Stomach (tissue), 9 donors: ENCODE measurements around the gene ZNF576. TPM values are rescaled to one million over a fixed set of nuclear protein-coding genes. Genes with fewer than 3 reads are reported as not detected.
A peak's percentile ranks its signal among the peaks of the same experiment; 100 is the strongest.
"Not testable (repeated sequence)": the region's sequence is repeated elsewhere in the genome, so short reads cannot be mapped to it uniquely, and the experiment has no call there.

Experiments used
- DNase-seq, 2 donors: peaks; one replicate each; pipeline versions ENCODE4 v3.0.0 to v3.0.0-alpha.2; 2013 to 2019
- H3K27ac ChIP-seq, 5 donors: fragments of 200-600 bp in 4 of 5; sonication (generic) in 4 of 5; one replicate each; pipeline ENCODE4 v1.5.1; 2013 to 2019; ENCODE audit warnings: mild to moderate bottlenecking in 1 of 5, moderate library complexity in 1 of 5
- H3K27me3 ChIP-seq, 3 donors: fragments of 200-600 bp; sonication (generic); one replicate each; pipeline ENCODE4 v1.5.1; 2017 to 2019; ENCODE audit warnings: mixed run types in 1 of 3
- H3K36me3 ChIP-seq, 4 donors: fragments of 200-600 bp; sonication (generic); 1 replicate in 3 of 4; 2 replicates in 1 of 4; pipeline ENCODE4 v1.5.1; 2016 to 2019
- H3K4me1 ChIP-seq, 4 donors: fragments of 200-600 bp; sonication (generic); one replicate each; pipeline ENCODE4 v1.5.1; 2016 to 2019
- H3K4me3 ChIP-seq, 4 donors: fragments of 200-600 bp; sonication (generic) in 3 of 4; one replicate each; pipeline ENCODE4 v1.5.1; 2016 to 2019; ENCODE audit warnings: mild to moderate bottlenecking in 1 of 4
- H3K9me3 ChIP-seq, 4 donors: fragments of 200-600 bp; sonication (generic); one replicate each; pipeline ENCODE4 v1.5.1; 2016 to 2019
- EP300 ChIP-seq: sonication (generic); formaldehyde crosslinking; IDR thresholded peaks from one replicate; pipeline ENCODE4 v1.6.1; 2017; ENCODE audit warnings: antibody characterized with exemption
- POLR2A ChIP-seq, 4 donors: fragments of 450-650 bp; IDR thresholded peaks; one replicate each; pipeline ENCODE4 v1.6.1; 2016; ENCODE audit warnings: antibody characterized with exemption in 4 of 4, control low read depth in 2 of 4, mild to moderate bottlenecking in 1 of 4, moderate library complexity in 1 of 4
- POLR2AphosphoS5 ChIP-seq, 3 donors: sonication (generic); formaldehyde crosslinking; IDR thresholded peaks; one replicate each; pipeline ENCODE4 v1.6.1; 2016; ENCODE audit warnings: antibody characterized with exemption in 3 of 3
- WGBS, 5 donors: extraction: QIAGEN DNeasy Blood & Tissue Kit in 3 of 5; methylation state at CpG; one replicate each; pipeline versions ENCODE4 v1.1.5 to v1.1.7; 2013 to 2018; 5-methylcytosine and 5-hydroxymethylcytosine counted together
- intact Hi-C: fragments of 100-400 bp; cut with DNase I; formaldehyde crosslinking; loops from one replicate; pipeline ENCODE4 v1.15.1; 2023; ENCODE audit warnings: low total_unique reads
- polyA plus RNA-seq, 3 donors: library from polyadenylated mRNA; stranded (reverse); fragments of 200-250 nt; gene quantifications; one replicate each; pipeline ENCODE4 v1.2.3, GENCODE V29; 2013
- total RNA-seq, 5 donors: library from RNA; depleted of rRNA; stranded (reverse); fragments of >200 nt; gene quantifications; one replicate each; pipeline versions ENCODE4 v1.1.0 to v1.2.3, GENCODE V29; 2014 to 2016
- TF ChIP-seq, protein P1 (sequence below), 7 experiments: fragments of 450-650 bp in 4 of 7; fragments of 200-600 bp in 3 of 7; sonication (generic) in 3 of 7; IDR thresholded peaks; one replicate each; pipeline ENCODE4 v1.5.1; 2016 to 2019; ENCODE audit warnings: antibody characterized with exemption in 7 of 7, control low read depth in 2 of 7, mild to moderate bottlenecking in 1 of 7
- donor health status: healthy with polysubstance abuse.
- donor health status: Bipolar disorder and iron deficiency.
- donor health status: healthy.

Gene ZNF576
- total and polyA plus RNA-seq, 8 donors, result 4.2 to 21.6 (median 15.6) TPM; not detected in 1

DNA sequence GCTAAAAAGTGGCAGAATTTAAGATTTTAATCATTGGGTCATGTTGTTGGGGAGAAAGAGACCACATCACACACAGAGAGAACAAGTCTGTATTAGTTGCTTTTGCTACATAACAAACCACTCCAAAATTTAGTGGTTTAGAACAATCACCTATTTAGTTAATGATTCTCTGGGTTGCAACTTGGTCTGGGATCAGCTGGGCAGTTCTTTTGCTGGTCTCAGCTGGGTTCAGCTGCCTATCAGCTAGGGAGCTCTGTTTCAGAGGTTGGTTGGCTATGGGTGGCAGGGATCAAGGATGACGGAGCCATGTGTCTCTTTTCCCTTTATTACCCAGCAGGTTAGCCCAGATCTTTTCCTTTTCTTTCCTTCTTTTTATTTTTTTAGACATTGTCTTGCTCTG is 11.9 kb upstream of the ZNF576 start:
- DNase-seq, result no peak
- H3K36me3 ChIP-seq, result peaks cover 0 to 24% (median 20%) of the 10 kb centered on the region in 4 donors
- TF ChIP-seq POLR2AphosphoS5 (IDR thresholded peaks at IDR 0.05), result no peak
- no peak for TF ChIP-seq POLR2A (IDR thresholded peaks at IDR 0.05)
- TF ChIP-seq, protein P1, sequence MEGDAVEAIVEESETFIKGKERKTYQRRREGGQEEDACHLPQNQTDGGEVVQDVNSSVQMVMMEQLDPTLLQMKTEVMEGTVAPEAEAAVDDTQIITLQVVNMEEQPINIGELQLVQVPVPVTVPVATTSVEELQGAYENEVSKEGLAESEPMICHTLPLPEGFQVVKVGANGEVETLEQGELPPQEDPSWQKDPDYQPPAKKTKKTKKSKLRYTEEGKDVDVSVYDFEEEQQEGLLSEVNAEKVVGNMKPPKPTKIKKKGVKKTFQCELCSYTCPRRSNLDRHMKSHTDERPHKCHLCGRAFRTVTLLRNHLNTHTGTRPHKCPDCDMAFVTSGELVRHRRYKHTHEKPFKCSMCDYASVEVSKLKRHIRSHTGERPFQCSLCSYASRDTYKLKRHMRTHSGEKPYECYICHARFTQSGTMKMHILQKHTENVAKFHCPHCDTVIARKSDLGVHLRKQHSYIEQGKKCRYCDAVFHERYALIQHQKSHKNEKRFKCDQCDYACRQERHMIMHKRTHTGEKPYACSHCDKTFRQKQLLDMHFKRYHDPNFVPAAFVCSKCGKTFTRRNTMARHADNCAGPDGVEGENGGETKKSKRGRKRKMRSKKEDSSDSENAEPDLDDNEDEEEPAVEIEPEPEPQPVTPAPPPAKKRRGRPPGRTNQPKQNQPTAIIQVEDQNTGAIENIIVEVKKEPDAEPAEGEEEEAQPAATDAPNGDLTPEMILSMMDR (IDR thresholded peaks at IDR 0.05), result no peak
- no peak for TF ChIP-seq EP300
- H3K27ac ChIP-seq, result peak overlapping the region in 3 of 5 donors; percentile 7 to 32 (median 18)
- H3K4me3 ChIP-seq, result no peak overlapping the region
- peaks cover 7 to 29% (median 18%) of the 10 kb centered on the region in 4 donors for H3K4me1 ChIP-seq
- H3K27me3 ChIP-seq, result no peaks in the 10 kb centered on the region
- WGBS, 5 donors, result 88 to 97% (median 93%) methylated on average over 1 of the region's 1 CpG
- intact Hi-C loops, result no loop called here
- H3K9me3 ChIP-seq, result no peaks in the 10 kb centered on the region

GRCh38 chr19:43586346-43586745 is 10.0 kb upstream of the ZNF576 start:
- peaks cover under 1 to 19% (median 8%) of the 10 kb centered on the region in 4 donors for H3K4me1 ChIP-seq

DNA sequence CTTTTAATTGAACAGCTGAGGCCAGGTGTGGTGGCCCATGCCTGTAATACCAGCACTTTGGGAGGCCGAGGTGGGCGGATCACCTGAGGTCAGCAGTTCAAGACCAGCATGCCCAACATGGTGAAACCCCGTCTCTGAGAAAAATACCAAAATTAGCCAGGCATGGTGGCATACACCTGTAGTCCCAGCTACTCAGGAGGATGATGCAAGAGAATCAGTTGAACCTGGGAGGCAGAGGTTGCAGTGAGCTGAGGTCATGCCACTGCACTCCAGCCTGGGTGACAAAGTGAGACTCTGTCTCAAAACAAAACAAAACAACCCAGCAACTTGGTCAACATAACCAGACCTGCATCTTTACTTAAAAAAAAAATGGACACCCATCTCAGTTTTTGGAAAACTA is 9.4 kb upstream of the ZNF576 start:
- peaks cover 0 to 49% (median 43%) of the 10 kb centered on the region in 4 donors for H3K36me3 ChIP-seq
- H3K9me3 ChIP-seq, H3K4me3 ChIP-seq, DNase-seq, H3K27me3 ChIP-seq, H3K27ac ChIP-seq, intact Hi-C loops: not testable (repeated sequence)
- H3K4me1 ChIP-seq, result peaks cover 0 to 12% (median 4%) of the 10 kb centered on the region in 4 donors
- WGBS, 5 donors, result 94 to 99% (median 96%) methylated on average over 3 of the region's 3 CpGs

More at GRCh38 chr19:43586346-43586745, 10.0 kb upstream of the ZNF576 start:
- WGBS, 5 donors, result 56 to 96% (median 90%) methylated on average over 2 of the region's 2 CpGs
- Histone ChIP-seq H3K36me3 (peaks cover 0 to 43% (median 37%) of the 10 kb centered on the region in 4 donors), H3K4me3 (no peak overlapping the region), H3K27me3 (no peaks in the 10 kb centered on the region), H3K9me3 (no peaks in the 10 kb centered on the region), H3K27ac (no peak overlapping the region)
- no peak for TF ChIP-seq POLR2AphosphoS5 (IDR thresholded peaks at IDR 0.05)
- no peak for TF ChIP-seq EP300
- TF ChIP-seq POLR2A (IDR thresholded peaks at IDR 0.05), result no peak
- TF ChIP-seq, protein P1 (IDR thresholded peaks at IDR 0.05), result no peak
- intact Hi-C loops, result no loop called here
- DNase-seq, result no peak

DNA sequence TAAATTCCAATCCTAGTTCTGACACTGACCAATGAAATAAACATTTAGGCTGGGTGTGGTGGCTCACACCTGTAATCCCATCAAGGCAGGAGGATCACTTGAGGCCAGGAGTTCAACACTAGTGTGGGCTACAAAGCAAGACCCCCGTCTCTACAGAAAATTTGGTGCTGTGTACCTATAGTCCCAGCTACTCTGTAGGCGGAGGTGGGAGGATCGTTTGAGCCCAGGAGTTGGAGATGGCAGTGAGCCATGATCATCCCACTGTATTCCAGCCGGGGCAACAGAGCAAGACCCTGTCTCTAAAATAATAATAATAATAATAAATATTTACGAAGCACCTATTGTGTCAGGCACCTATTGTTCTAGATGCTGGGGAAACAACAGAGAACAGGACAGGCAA is 7.1 kb upstream of the ZNF576 start:
- 78 to 94% (median 87%) methylated on average over 5 of the region's 5 CpGs for WGBS, 5 donors
- Histone ChIP-seq H3K36me3 (peaks cover 20 to 72% (median 62%) of the 10 kb centered on the region in 4 donors), H3K27me3 (no peaks in the 10 kb centered on the region), H3K4me1 (peaks cover 10 to 30% (median 18%) of the 10 kb centered on the region in 4 donors), H3K27ac (no peak overlapping the region), H3K9me3 (no peaks in the 10 kb centered on the region), H3K4me3 (no peak overlapping the region)
- no peak for DNase-seq
- intact Hi-C loops, result no loop called here
- no peak for TF ChIP-seq EP300
- TF ChIP-seq POLR2A (IDR thresholded peaks at IDR 0.05), result no peak
- TF ChIP-seq POLR2AphosphoS5 (IDR thresholded peaks at IDR 0.05), result no peak
- TF ChIP-seq, protein P1 (IDR thresholded peaks at IDR 0.05), result no peak

DNA sequence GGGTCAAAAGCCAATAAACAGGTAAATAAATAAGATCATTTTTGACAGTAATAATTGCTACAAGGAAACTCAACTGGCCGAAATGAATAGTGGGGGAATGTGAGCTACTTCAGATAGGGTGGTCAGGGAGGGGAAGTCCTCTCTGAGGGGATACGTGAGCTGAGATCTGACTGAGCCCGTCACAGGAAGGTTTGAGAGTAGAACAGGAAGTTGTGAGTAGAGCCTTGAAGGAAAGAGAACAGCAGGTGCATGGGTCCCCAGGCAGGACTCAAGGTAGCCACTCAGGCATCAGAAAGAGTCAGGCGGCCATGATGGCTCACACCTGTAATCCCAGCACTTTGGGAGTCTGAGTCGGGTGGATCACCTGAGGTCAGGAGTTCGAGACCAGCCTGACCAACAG is 6.7 kb upstream of the ZNF576 start:
- WGBS, 5 donors, result 77 to 83% (median 79%) methylated on average over 6 of the region's 6 CpGs
- H3K4me3 ChIP-seq, result no peak overlapping the region
- no peak overlapping the region for H3K27ac ChIP-seq
- TF ChIP-seq POLR2AphosphoS5 (IDR thresholded peaks at IDR 0.05) (no peak), EP300 (no peak), POLR2A (IDR thresholded peaks at IDR 0.05) (no peak)
- TF ChIP-seq, protein P1 (IDR thresholded peaks at IDR 0.05), result no peak
- H3K27me3 ChIP-seq, result no peaks in the 10 kb centered on the region
- H3K9me3 ChIP-seq, result no peaks in the 10 kb centered on the region
- H3K4me1 ChIP-seq, result peaks cover 14 to 34% (median 22%) of the 10 kb centered on the region in 4 donors
- intact Hi-C loops, result no loop called here
- no peak for DNase-seq
- peaks cover 20 to 69% (median 63%) of the 10 kb centered on the region in 4 donors for H3K36me3 ChIP-seq
